HCT116 (cell line): ENCODE results near the gene FBXO34. TPM values are rescaled to one million over a fixed set of nuclear protein-coding genes. Genes with fewer than 3 reads are reported as not detected.

Experiments
- ATAC-seq: fragments of 200-7000 bp; cut with Tn5 transposase; 2 replicates; pipeline ENCODE4 v1.9.1; 2020; ENCODE audit warnings: mild to moderate bottlenecking, moderate library complexity
- BruUV-seq: library from RNA; stranded (reverse); fragments of 400-500 nt; replicated peaks from 2 replicates; lab custom pipeline; 2021; lab: Mats Ljungman, UMichigan
- CTCF ChIA-PET: fragments of 300-600 bp; sonication (Branson Sonifier 250); formaldehyde crosslinking; loops from one replicate; lab custom pipeline; 2021; ENCODE audit warnings: antibody characterized with exemption; lab: Charles Lee
- POLR2A ChIA-PET: fragments of 300-600, 350-600 bp; sonication (Branson Sonifier 250); formaldehyde crosslinking; loops from one replicate; lab custom pipeline; 2021; ENCODE audit warnings: antibody characterized with exemption; lab: Charles Lee
- RAD21 ChIA-PET, 2 experiments: fragments of 300-600 bp; sonication (Branson Sonifier 250); formaldehyde crosslinking; loops; one replicate each; lab custom pipeline; 2023; ENCODE audit warnings: low total read pairs in 2 of 2; ENCODE audit not compliant: uncharacterized antibody in 2 of 2, unreplicated experiment in 2 of 2, low non-redundant PET in 1 of 2; lab: Charles Lee
- DNase-seq: peaks from one replicate; pipeline ENCODE4 v3.0.0-alpha.2; 2010; ENCODE audit warnings: low read depth, low spot score
- H2AFZ ChIP-seq: fragments of 200-600 bp; shearing (Covaris generic), sonication (generic); 2 replicates; pipeline ENCODE4 v1.6.1; 2017; ENCODE audit warnings: low read depth, mixed run types, mixed read lengths, antibody characterized with exemption, low read length; ENCODE audit not compliant: poor library complexity, severe bottlenecking
- H3K27ac ChIP-seq: 2 replicates; pipeline ENCODE4 v1.5.1; 2012; ENCODE audit warnings: low read depth, low read length
- H3K27me3 ChIP-seq: fragments of 200-600 bp; sonication (generic); 2 replicates; pipeline ENCODE4 v1.6.1; 2016; ENCODE audit warnings: mixed run types, low read length, mixed read lengths; ENCODE audit not compliant: insufficient read depth
- H3K36me3 ChIP-seq, 2 experiments: fragments of 200-500 bp in 1 of 2; fragments of 200-600 bp in 1 of 2; sonication (Bioruptor generic) in 1 of 2; sonication (generic) in 1 of 2; 2 replicates each; pipeline versions ENCODE4 v1.5.1 to v1.6.1; 2014 to 2016; ENCODE audit warnings: low read length in 2 of 2, inconsistent platforms in 1 of 2, mixed read lengths in 1 of 2, mixed run types in 1 of 2; ENCODE audit not compliant: insufficient read depth in 2 of 2, control insufficient read depth in 1 of 2
- H3K4me1 ChIP-seq, 2 experiments: fragments of 200-600 bp in 1 of 2; sonication (generic) in 1 of 2; 2 replicates each; pipeline versions ENCODE4 v1.5.1 to v1.6.1; 2012 to 2017; ENCODE audit warnings: low read length in 2 of 2, inconsistent platforms in 1 of 2, mild to moderate bottlenecking in 1 of 2, mixed read lengths in 1 of 2, mixed run types in 1 of 2, moderate library complexity in 1 of 2; ENCODE audit not compliant: insufficient read depth in 2 of 2, control insufficient read depth in 1 of 2
- H3K4me2 ChIP-seq: fragments of 200-600 bp; sonication (generic); 2 replicates; pipeline ENCODE4 v1.6.1; 2017; ENCODE audit warnings: mixed run types, low read length, mixed read lengths
- H3K4me3 ChIP-seq, 2 experiments: fragments of 200-600 bp in 1 of 2; sonication (generic) in 1 of 2; replicated peaks in 1 of 2; 2 replicates each; pipeline ENCODE4 v1.5.1; 2011 to 2016; ENCODE audit warnings: low read length in 2 of 2, control low read depth in 1 of 2, low read depth in 1 of 2, mild to moderate bottlenecking in 1 of 2, mixed read lengths in 1 of 2, mixed run types in 1 of 2
- H3K79me2 ChIP-seq: fragments of 200-600 bp; sonication (generic); 2 replicates; pipeline ENCODE4 v1.6.1; 2017; ENCODE audit warnings: mild to moderate bottlenecking, mixed run types, low read length, moderate library complexity, mixed read lengths; ENCODE audit not compliant: insufficient read depth
- H3K9ac ChIP-seq: fragments of 200-600 bp; sonication (generic); 2 replicates; pipeline ENCODE4 v1.6.1; 2016; ENCODE audit warnings: low read length, mixed read lengths
- H3K9me2 ChIP-seq: fragments of 200-600 bp; sonication (generic), shearing (Covaris generic); 2 replicates; pipeline ENCODE4 v1.6.1; 2017; ENCODE audit warnings: mixed run types, mild to moderate bottlenecking, moderate library complexity; ENCODE audit not compliant: insufficient read depth
- H3K9me3 ChIP-seq, 2 experiments: fragments of 200-500 bp in 1 of 2; fragments of 200-600 bp in 1 of 2; sonication (Bioruptor generic) in 1 of 2; sonication (generic) in 1 of 2; 2 replicates each; pipeline ENCODE4 v1.6.1; 2014 to 2017; ENCODE audit warnings: low read length in 2 of 2, mixed read lengths in 2 of 2, inconsistent platforms in 1 of 2, low read depth in 1 of 2, mild to moderate bottlenecking in 1 of 2, mixed run types in 1 of 2, moderate library complexity in 1 of 2; ENCODE audit not compliant: control insufficient read depth in 1 of 2, insufficient read depth in 1 of 2
- H4K20me1 ChIP-seq: fragments of 200-600 bp; sonication (generic), shearing (Covaris generic); 2 replicates; pipeline ENCODE4 v1.6.1; 2017; ENCODE audit warnings: mixed run types, mild to moderate bottlenecking, moderate library complexity; ENCODE audit not compliant: insufficient read depth
- CBX3 ChIP-seq: IDR thresholded peaks from 2 replicates; pipeline ENCODE4 v1.6.1; 2012; ENCODE audit warnings: low read depth
- CEBPB ChIP-seq: IDR thresholded peaks from 2 replicates; pipeline ENCODE4 v1.6.1; 2012; ENCODE audit warnings: low read depth
- EGR1 ChIP-seq: IDR thresholded peaks from 2 replicates; pipeline ENCODE4 v1.6.1; 2012; ENCODE audit warnings: low read depth
- ELF1 ChIP-seq: IDR thresholded peaks from 2 replicates; pipeline ENCODE4 v1.6.1; 2012; ENCODE audit warnings: low read depth, borderline replicate concordance
- EZH2 ChIP-seq: fragments of 200-600 bp; sonication (generic); IDR thresholded peaks from 2 replicates; pipeline ENCODE4 v1.6.1; 2017; ENCODE audit warnings: antibody characterized with exemption, mixed run types
- EZH2phosphoT487 ChIP-seq: fragments of 200-600 bp; IDR thresholded peaks from 2 replicates; pipeline ENCODE4 v1.6.1; 2018; ENCODE audit warnings: antibody characterized with exemption, borderline replicate concordance
- FOSL1 ChIP-seq: IDR thresholded peaks from 2 replicates; pipeline ENCODE4 v1.6.1; 2012; ENCODE audit warnings: low read depth
- JUND ChIP-seq: IDR thresholded peaks from 2 replicates; pipeline ENCODE4 v1.6.1; 2012
- MAX ChIP-seq: IDR thresholded peaks from 2 replicates; pipeline ENCODE4 v1.6.1; 2012
- RAD21 ChIP-seq: IDR thresholded peaks from 2 replicates; pipeline ENCODE4 v1.6.1; 2012; ENCODE audit warnings: low read depth, mild to moderate bottlenecking
- SIN3A ChIP-seq: IDR thresholded peaks from 2 replicates; pipeline ENCODE4 v1.6.1; 2012; ENCODE audit warnings: low read depth
- SP1 ChIP-seq: IDR thresholded peaks from 2 replicates; pipeline ENCODE4 v1.6.1; 2012; ENCODE audit warnings: low read depth
- SRF ChIP-seq: IDR thresholded peaks from 2 replicates; pipeline ENCODE4 v1.6.1; 2012; ENCODE audit warnings: low read depth
- TCF7L2 ChIP-seq: IDR thresholded peaks from 2 replicates; pipeline ENCODE4 v1.7.0; 2011; ENCODE audit warnings: borderline replicate concordance, inconsistent platforms; ENCODE audit not compliant: insufficient read depth, insufficient read length; ENCODE audit errors: extremely low read depth
- YY1 ChIP-seq: IDR thresholded peaks from 2 replicates; pipeline ENCODE4 v1.6.1; 2011; ENCODE audit warnings: low read length, low read depth, moderate library complexity, mild to moderate bottlenecking; ENCODE audit not compliant: insufficient replicate concordance; ENCODE audit errors: extremely low read depth
- ZBTB33 ChIP-seq: IDR thresholded peaks from 2 replicates; pipeline ENCODE4 v1.6.1; 2011; ENCODE audit warnings: mild to moderate bottlenecking, low read length, moderate library complexity; ENCODE audit not compliant: insufficient replicate concordance; ENCODE audit errors: extremely low read depth
- ZNF274 ChIP-seq: fragments of 200-500 bp; sonication (Bioruptor generic); IDR thresholded peaks from 2 replicates; pipeline ENCODE4 v1.6.1; 2014; ENCODE audit warnings: mild to moderate bottlenecking, low read depth, low read length, inconsistent platforms
- intact Hi-C: fragments of 100-400 bp; cut with micrococcal nuclease; formaldehyde crosslinking; loops from 2 replicates; pipeline ENCODE4 v1.10.0; 2022
- total RNA-seq: library from RNA; stranded (reverse); gene quantifications from one replicate; pipeline ENCODE4 v1.2.1, GENCODE V29; 2021; ENCODE audit not compliant: unreplicated experiment

The FBXO34 gene
- total RNA-seq, 1 experiment from 2014 or later, result 26.9 TPM

DNA sequence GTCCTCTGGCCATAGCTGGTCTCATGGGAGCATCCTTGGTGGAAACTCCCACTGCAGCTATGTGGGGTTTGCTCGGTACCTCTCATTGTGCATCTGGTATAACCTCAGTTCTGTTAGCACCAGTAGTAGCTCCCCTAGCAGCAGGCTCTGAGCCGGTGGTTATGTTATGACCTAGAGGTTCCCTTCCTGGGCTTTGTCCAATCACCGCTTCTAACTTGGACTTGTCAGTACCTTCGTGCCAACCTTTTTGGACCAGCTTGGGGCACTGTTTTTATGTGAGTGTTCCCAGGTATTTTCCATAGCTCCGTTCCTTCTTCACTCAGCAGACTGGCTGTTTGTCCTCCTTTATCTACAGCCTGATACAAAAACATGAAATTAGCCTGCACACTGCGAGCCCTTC lies 84.7 kb downstream of the FBXO34 start (continued):
- TF ChIP-seq SIN3A (no peak), SRF (no peak), JUND (no peak), SP1 (no peak), ZNF274 (no peak), ELF1 (no peak), CBX3 (no peak), RAD21 (no peak)

DNA sequence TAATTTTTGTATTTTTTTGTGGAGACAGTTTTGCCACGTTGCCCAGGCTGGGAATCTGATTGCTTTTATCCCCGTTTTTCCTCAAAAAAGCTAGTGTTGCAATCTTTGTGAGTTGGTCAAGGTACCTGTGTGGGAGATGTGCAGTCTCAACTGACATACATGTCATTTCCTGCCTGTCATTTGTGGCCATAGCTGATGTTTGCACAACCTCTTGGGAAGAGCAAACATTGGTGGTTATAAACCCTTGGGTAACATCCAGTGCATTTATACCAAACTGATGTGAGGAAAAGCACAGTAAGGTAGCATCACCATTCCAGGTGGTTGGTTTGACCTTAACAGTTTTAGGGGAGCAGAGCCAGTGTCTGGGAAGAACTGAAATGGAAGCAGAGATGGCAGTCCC lies 85.7 kb downstream of the FBXO34 start:
- BruUV-seq, result no TSS peak
- H3K27ac ChIP-seq, result no peak overlapping the region
- no peaks in the 10 kb centered on the region for H3K9me3 ChIP-seq
- CTCF ChIA-PET, result no interaction called here
- no peak overlapping the region for H3K4me2 ChIP-seq
- no peak overlapping the region for H3K4me3 ChIP-seq
- TF ChIP-seq YY1 (no peak), EZH2phosphoT487 (no peak), ZBTB33 (no peak), EZH2 (no peak), TCF7L2 (no peak), CEBPB (no peak), CBX3 (no peak), FOSL1 (no peak), MAX (no peak), EGR1 (no peak), SIN3A (no peak)
- TF ChIP-seq, all 23 proteins: peak for 0
- H4K20me1 ChIP-seq, result no peaks in the 10 kb centered on the region
- ChIA-PET POLR2A (no interaction called here), RAD21 (no interaction called here)
- H3K9ac ChIP-seq, result no peak overlapping the region
- peaks cover 0 to 11% of the 10 kb centered on the region in 2 experiments; a peak in 2 of 4 replicates for H3K4me1 ChIP-seq
- no peak for ATAC-seq
- intact Hi-C loops, result loop anchor here (10.0 kb wide), 1 partner anchor 272 kb away; no protein-coding TSS in a partner anchor
- no peak for DNase-seq
- no peak overlapping the region for H2AFZ ChIP-seq
- no peaks in the 10 kb centered on the region for H3K9me2 ChIP-seq
- peaks cover 5 to 18% of the 10 kb centered on the region in 2 experiments; a peak in 3 of 4 replicates for H3K36me3 ChIP-seq
- H3K79me2 ChIP-seq, result no peaks in the 10 kb centered on the region
- H3K27me3 ChIP-seq, result no peaks in the 10 kb centered on the region
